ENCODE data around the gene TMTC2.

Gene TMTC2

DNA sequence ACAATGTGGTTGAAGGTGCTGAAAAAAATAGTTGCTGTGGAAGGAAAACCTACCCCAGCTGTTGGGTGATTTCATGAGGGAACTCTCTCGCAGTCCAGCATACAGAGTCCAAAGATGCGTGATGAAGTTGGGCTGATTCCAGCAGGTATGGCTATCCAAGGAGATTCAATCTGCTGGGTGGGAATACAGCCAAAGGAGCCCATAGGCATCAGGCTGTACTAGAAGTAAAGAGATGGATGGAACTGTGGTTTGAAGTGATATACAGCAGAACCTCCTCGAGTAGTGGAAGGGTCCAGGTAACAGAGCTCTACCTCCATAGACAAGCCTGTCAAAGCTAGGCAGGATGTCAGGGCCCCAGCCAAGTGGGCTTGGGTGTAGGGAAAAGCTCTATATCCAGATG lies 11.5 kb upstream of the TMTC2 start:
- CTCF ChIA-PET = interaction anchor here (1.9 kb wide), 1 partner anchor 10 kb away, joined by 8 read pairs; no protein-coding TSS in a partner anchor
- POLR2A ChIA-PET (ENCODE audit: low non-redundant PET) = no interaction called here
- DNase-seq (ENCODE audit: low spot score) = no peak
- no peak overlapping the region for H3K27ac ChIP-seq
- TF ChIP-seq, protein P1, sequence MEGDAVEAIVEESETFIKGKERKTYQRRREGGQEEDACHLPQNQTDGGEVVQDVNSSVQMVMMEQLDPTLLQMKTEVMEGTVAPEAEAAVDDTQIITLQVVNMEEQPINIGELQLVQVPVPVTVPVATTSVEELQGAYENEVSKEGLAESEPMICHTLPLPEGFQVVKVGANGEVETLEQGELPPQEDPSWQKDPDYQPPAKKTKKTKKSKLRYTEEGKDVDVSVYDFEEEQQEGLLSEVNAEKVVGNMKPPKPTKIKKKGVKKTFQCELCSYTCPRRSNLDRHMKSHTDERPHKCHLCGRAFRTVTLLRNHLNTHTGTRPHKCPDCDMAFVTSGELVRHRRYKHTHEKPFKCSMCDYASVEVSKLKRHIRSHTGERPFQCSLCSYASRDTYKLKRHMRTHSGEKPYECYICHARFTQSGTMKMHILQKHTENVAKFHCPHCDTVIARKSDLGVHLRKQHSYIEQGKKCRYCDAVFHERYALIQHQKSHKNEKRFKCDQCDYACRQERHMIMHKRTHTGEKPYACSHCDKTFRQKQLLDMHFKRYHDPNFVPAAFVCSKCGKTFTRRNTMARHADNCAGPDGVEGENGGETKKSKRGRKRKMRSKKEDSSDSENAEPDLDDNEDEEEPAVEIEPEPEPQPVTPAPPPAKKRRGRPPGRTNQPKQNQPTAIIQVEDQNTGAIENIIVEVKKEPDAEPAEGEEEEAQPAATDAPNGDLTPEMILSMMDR (conservative IDR thresholded peaks at IDR 0.05; ENCODE audit: low read depth) = no peak

DNA sequence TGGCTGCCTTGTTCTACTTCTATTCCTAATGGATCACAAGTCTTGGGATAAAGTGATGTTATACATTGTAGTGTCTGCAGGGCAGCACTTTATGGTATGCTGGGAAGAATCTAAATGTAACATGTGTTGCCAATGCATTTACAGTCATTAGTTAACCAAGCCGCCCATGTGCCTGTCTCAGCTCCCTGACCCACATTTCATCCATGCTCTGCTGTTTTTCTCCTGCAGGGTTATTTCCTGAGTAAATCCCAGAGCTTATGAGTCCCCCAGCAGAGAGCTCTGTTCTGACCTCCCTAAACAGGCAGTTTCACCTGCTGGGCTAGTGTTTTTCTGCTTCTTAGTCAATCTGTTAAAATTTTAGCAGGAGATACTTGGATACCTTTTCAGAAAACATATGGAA lies 4.4 kb upstream of the TMTC2 start:
- ChIA-PET CTCF (no interaction called here), POLR2A (ENCODE audit: low non-redundant PET) (interaction anchor here (0.6 kb wide), 1 partner anchor 1685 kb away, joined by 3 read pairs; no protein-coding TSS in a partner anchor)
- no peak for DNase-seq (ENCODE audit: low spot score)
- no peak overlapping the region for H3K27ac ChIP-seq
- TF ChIP-seq, protein P1 (conservative IDR thresholded peaks at IDR 0.05; ENCODE audit: low read depth) = no peak

DNA sequence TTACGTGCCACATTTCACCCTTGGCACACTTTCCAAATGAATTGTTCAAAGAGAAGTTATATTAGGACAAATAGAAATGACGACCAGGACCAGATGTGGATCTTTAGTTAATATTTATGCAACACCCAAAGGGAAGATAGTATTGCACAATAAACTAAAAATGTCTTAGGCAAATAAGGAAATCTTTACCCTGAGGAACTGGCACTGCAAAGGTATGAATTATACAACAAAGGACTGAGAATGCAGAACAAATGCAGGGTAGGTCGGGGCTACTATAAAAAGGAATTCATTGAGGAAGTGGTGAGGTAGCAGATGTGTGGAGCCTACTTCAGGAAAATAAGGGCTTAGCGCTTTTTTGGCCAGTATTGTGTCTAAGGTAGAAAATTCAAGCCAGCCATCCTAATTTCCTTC lies 3.9 kb upstream of the TMTC2 start:
- ChIA-PET POLR2A (ENCODE audit: low non-redundant PET) (no interaction called here), CTCF (no interaction called here)
- H3K27ac ChIP-seq = no peak overlapping the region
- TF ChIP-seq, protein P1 (conservative IDR thresholded peaks at IDR 0.05; ENCODE audit: low read depth) = no peak
- no peak for DNase-seq (ENCODE audit: low spot score)

DNA sequence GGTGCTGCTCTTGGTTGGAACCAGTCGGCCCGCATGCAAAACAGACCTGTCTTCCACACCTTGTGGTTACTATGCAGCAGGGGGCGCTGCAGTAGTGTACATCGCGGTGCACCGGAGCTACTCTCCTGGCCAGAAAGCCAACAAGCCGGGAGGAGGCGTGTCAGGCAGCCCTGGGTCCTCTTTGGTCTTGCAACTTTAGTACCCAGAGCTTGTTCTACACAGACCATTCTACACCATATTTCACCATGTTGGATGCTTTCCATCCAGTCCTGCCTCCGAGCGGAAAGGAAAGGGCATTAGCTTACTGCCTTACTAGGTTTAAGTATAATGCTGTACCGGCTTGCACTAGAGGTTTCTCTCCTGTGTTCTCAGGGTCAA lies 927 bp upstream of the TMTC2 start:
- ChIA-PET POLR2A (ENCODE audit: low non-redundant PET) (no interaction called here), CTCF (interaction anchor here (0.5 to 1.2 kb wide), 12 partner anchors 9 to 1709 kb away, joined by 3 to 8 read pairs (median 4); no protein-coding TSS in a partner anchor)
- peak; percentile 83 for DNase-seq (ENCODE audit: low spot score)
- TF ChIP-seq, protein P1 (conservative IDR thresholded peaks at IDR 0.05; ENCODE audit: low read depth) = peak; percentile 82
- H3K27ac ChIP-seq = peak overlapping the region; percentile 81

DNA sequence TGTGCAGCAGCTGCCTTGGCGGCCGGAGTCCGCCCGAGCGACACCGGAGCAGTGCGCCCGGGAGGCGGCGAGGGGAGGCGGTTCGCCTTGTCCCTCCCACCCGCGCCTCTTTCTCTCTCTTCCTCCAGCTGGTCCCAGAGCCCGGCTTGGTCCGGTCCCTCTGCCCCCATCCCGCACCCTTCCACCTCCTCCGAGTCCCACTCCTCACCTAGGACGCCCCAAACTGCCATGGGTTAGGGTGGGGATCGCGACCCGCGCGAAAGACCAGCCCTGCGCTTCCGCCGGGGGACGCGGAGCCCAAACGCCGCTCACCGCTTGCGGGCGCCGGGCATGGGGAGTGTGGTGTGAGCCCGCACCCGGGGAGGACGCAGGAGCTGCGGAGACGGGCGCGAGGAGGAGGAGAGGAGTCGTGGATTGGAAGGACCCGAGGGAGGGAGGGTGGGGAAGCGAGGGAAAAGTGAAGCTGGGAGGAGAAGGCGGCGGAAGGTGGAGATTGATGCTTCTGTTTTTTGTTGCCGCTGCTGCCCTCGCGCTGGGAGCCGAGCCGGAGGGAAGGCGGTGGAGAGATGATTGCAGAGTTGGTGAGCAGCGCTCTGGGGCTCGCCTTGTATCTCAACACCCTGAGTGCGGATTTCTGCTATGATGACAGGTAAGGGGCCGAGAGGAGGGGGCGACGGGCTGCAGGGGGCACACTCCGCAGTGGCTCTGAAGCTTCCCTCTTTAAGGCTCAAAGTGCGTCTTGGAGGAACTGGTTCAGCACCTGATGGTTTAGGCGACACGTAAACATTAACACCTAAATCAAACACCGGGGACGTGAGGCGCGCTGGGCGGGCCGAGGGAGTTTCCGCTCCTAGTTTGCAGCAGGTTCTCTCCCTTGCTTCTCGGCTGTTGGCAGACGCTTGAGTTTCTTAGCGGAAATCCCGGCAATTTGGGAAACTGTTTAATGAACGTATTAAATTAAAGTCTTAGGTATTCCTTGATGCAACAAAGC lies 610 bp downstream of the TMTC2 start:
- H3K27ac ChIP-seq = peak overlapping the region; percentile 81
- TF ChIP-seq, protein P1 (conservative IDR thresholded peaks at IDR 0.05; ENCODE audit: low read depth) = 0 out of 2 replicates have a peak, but pooled peaks have one; percentile 2
- DNase-seq (ENCODE audit: low spot score) = peak; percentile 52
- POLR2A ChIA-PET (ENCODE audit: low non-redundant PET) = no interaction called here
- CTCF ChIA-PET = interaction anchor here (0.5 to 0.7 kb wide), 3 partner anchors 303 to 1708 kb away, joined by 3 read pairs; no protein-coding TSS in a partner anchor

DNA sequence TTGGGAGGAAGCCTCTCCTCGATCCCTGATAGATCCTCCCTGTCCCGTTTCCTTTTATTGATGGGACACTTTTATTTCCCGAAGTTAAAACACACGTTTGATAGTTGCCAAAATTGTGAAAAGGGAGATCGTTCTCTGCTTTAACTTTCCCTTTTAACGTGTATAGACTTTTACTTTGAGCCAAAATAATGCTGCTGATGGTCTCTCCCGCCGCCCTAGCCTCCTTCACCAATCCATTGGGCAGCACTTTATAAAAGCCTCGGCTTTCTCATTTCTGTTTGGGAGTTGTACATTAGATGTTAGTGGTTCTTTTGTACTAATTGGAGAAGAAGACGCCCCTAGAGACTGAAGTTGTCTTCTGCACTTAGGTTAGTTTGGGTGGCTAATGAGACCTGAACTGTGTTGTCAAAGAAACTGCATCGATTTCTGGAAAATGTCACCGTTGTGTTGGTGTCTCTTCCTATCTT lies 1.4 kb downstream of the TMTC2 start:
- ChIA-PET CTCF (interaction anchor here (0.7 kb wide), 1 partner anchor 1707 kb away, joined by 3 read pairs; no protein-coding TSS in a partner anchor), POLR2A (ENCODE audit: low non-redundant PET) (no interaction called here)
- TF ChIP-seq, protein P1 (conservative IDR thresholded peaks at IDR 0.05; ENCODE audit: low read depth) = 0 out of 2 replicates have a peak, but pooled peaks have one; percentile 3
- H3K27ac ChIP-seq = no peak overlapping the region
- no peak for DNase-seq (ENCODE audit: low spot score)

Measured in RWPE1 (cell line).